Thyroid gland (tissue), 4 donors: Measurements from ENCODE around the gene RNF141. TPM values are rescaled to one million over a fixed set of nuclear protein-coding genes. Genes with fewer than 3 reads are reported as not detected.

Experiments
- DNase-seq, 2 donors: peaks; one replicate each; pipeline ENCODE4 v3.0.0-alpha.2; 2019
- H3K27ac ChIP-seq, 3 donors: fragments of 200-600 bp; sonication (generic); 1 replicate in 2 of 3; 2 replicates in 1 of 3; pipeline ENCODE4 v1.5.1; 2016 to 2019; ENCODE audit warnings: mild to moderate bottlenecking in 1 of 3, moderate library complexity in 1 of 3
- H3K27me3 ChIP-seq: fragments of 200-600 bp; sonication (generic); one replicate; pipeline ENCODE4 v1.5.1; 2019
- H3K36me3 ChIP-seq, 2 donors: fragments of 200-600 bp; sonication (generic); one replicate each; pipeline ENCODE4 v1.5.1; 2016 to 2019
- H3K4me1 ChIP-seq, 2 donors: fragments of 200-600 bp; sonication (generic); one replicate each; pipeline ENCODE4 v1.5.1; 2017 to 2019
- H3K4me3 ChIP-seq, 3 donors: fragments of 200-600 bp; sonication (generic); replicated peaks in 1 of 3; 1 replicate in 2 of 3; 2 replicates in 1 of 3; pipeline ENCODE4 v1.5.1; 2016; ENCODE audit warnings: mild to moderate bottlenecking in 1 of 3
- H3K9me3 ChIP-seq: fragments of 200-600 bp; sonication (generic); one replicate; pipeline ENCODE4 v1.5.1; 2017
- POLR2A ChIP-seq, 2 donors: fragments of 450-650 bp; IDR thresholded peaks; one replicate each; pipeline ENCODE4 v1.6.1; 2017; ENCODE audit warnings: antibody characterized with exemption in 2 of 2, mild to moderate bottlenecking in 2 of 2, moderate library complexity in 1 of 2
- WGBS, 2 donors: methylation state at CpG; one replicate each; pipeline ENCODE4 v1.1.5; 2017; 5-methylcytosine and 5-hydroxymethylcytosine counted together
- intact Hi-C: fragments of 100-400 bp; cut with DNase I; formaldehyde crosslinking; loops from one replicate; pipeline ENCODE4 v1.15.1; 2023
- total RNA-seq, 4 donors: library from RNA; depleted of rRNA; stranded (reverse); fragments of >200 nt; gene quantifications; one replicate each; pipeline ENCODE4 v1.2.3, GENCODE V29; 2016
- TF ChIP-seq, protein P1 (sequence below), 6 experiments: fragments of 200-600 bp in 3 of 6; fragments of 450-650 bp in 3 of 6; sonication (generic) in 3 of 6; IDR thresholded peaks; one replicate each; pipeline ENCODE4 v1.5.1; 2016 to 2019; ENCODE audit warnings: antibody characterized with exemption in 6 of 6, mild to moderate bottlenecking in 2 of 6, inconsistent platforms in 1 of 6, moderate library complexity in 1 of 6

Gene RNF141
- total RNA-seq, 4 donors from 2014 or later: 32.4 to 45.3 (median 40.7) TPM

- Histone ChIP-seq H3K4me1 (no peaks in the 10 kb centered on the region), H3K36me3 (no peaks in the 10 kb centered on the region), H3K4me3 (no peak overlapping the region), H3K9me3 (no peaks in the 10 kb centered on the region), H3K27ac (no peak overlapping the region), H3K27me3 (no peaks in the 10 kb centered on the region)
- no peak for TF ChIP-seq POLR2A (IDR thresholded peaks at IDR 0.05)
- TF ChIP-seq, protein P1, sequence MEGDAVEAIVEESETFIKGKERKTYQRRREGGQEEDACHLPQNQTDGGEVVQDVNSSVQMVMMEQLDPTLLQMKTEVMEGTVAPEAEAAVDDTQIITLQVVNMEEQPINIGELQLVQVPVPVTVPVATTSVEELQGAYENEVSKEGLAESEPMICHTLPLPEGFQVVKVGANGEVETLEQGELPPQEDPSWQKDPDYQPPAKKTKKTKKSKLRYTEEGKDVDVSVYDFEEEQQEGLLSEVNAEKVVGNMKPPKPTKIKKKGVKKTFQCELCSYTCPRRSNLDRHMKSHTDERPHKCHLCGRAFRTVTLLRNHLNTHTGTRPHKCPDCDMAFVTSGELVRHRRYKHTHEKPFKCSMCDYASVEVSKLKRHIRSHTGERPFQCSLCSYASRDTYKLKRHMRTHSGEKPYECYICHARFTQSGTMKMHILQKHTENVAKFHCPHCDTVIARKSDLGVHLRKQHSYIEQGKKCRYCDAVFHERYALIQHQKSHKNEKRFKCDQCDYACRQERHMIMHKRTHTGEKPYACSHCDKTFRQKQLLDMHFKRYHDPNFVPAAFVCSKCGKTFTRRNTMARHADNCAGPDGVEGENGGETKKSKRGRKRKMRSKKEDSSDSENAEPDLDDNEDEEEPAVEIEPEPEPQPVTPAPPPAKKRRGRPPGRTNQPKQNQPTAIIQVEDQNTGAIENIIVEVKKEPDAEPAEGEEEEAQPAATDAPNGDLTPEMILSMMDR (IDR thresholded peaks at IDR 0.05): no peak
- no peak for DNase-seq
- intact Hi-C loops: loop anchor here (10.0 kb wide), 1 partner anchor 234 kb away; no protein-coding TSS in a partner anchor
- 94 to 95% methylated on average over 14 to 20 of the region's 20 CpGs for WGBS, 2 donors
Measured at GRCh38 chr11:10500757-10501684, 40.0 kb downstream of the RNF141 start.

DNA sequence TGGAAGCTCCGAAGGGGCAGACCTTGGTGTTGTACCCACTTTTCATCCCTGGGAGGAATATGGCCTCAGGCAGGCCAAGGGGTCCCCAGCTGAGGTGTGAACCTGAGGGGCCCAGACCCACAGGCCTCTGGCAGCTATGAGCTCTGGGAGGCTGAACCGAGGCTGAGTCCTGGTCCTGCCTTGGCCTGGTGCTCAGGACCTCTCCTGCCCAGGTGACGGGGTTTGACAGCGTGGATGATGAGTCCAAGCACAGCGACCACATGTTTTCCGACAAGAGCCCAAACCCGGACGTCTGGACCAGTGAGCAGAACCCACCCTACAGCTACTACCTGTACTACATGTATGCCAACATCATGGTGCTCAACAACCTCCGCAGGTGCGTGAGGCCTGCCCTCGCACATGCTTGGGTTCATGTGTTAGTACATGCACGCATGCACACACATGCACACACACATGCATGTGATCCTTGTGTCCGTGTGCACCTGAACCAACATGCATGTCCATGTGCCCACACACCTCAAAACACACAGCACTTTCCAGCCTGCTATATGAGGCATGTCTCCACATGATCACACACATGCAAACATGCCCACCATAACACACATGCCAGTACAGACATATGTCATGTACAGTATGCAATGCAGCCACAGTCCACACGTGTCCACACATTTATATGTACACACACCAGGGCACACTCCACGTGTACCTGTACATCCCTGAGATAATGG is 40.9 kb downstream of the RNF141 start:
- DNase-seq: no peak
- no peaks in the 10 kb centered on the region for H3K36me3 ChIP-seq
- WGBS, 2 donors: 89 to 96% methylated on average over 14 to 15 of the region's 15 CpGs
- no peaks in the 10 kb centered on the region for H3K9me3 ChIP-seq
- TF ChIP-seq, protein P1 (IDR thresholded peaks at IDR 0.05): no peak
- TF ChIP-seq POLR2A (IDR thresholded peaks at IDR 0.05): no peak
- no peaks in the 10 kb centered on the region for H3K4me1 ChIP-seq
- intact Hi-C loops: loop anchor here (10.0 kb wide), 1 partner anchor 235 kb away; no protein-coding TSS in a partner anchor
- no peaks in the 10 kb centered on the region for H3K27me3 ChIP-seq
- H3K4me3 ChIP-seq: no peak overlapping the region
- H3K27ac ChIP-seq: no peak overlapping the region

GRCh38 chr11:10499452-10499851 is 41.5 kb downstream of the RNF141 start:
- TF ChIP-seq POLR2A (IDR thresholded peaks at IDR 0.05): no peak
- TF ChIP-seq, protein P1 (IDR thresholded peaks at IDR 0.05): no peak
- Histone ChIP-seq H3K36me3 (no peaks in the 10 kb centered on the region), H3K4me1 (no peaks in the 10 kb centered on the region), H3K27ac (no peak overlapping the region), H3K4me3 (no peak overlapping the region), H3K27me3 (no peaks in the 10 kb centered on the region), H3K9me3 (no peaks in the 10 kb centered on the region)
- intact Hi-C loops: no loop called here
- DNase-seq: no peak
- WGBS, 2 donors: 85 to 99% methylated on average over 5 of the region's 5 CpGs

DNA sequence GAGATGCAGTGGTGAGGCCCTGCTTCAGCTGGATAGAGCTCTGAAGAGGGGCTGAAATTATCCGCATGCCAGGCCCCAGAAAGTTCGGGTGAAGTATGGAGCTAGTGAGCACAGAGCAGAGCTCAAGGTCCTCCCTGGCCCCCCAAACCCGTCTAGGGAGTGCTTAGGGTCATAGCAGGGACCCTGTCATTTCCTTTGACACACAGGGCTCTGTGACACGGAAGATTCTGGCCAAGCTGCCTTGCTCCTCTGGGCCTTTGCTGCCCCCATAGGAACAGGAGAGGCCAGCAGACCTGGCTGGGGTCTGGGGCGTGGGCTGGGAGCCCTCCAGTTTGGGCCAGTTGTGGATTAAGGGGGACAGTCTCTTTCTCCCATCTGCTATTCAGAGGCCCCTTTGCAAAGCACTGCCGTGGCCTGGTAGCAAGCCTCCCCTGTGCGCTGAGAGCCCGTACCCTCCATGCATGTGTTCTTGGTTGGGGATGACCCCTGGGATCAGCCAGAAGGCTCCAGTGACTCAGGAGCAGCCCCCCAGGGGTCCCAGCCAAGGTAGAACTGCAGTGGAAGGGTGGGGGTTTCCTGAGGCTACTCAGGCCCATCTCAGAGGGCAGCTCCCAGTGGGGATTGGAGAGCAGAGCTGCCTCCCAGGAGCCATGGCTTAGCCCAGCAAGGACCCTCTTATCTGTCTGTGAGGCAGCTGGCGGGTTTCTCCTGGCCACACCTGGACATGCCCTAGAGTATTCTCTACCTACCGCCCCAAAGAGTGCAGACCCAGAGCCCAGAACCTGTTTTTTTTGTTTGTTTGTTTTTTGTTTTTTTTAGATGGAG is 42.3 kb downstream of the RNF141 start:
- no peaks in the 10 kb centered on the region for H3K4me1 ChIP-seq
- H3K9me3 ChIP-seq: no peaks in the 10 kb centered on the region
- H3K36me3 ChIP-seq: no peaks in the 10 kb centered on the region
- no peak overlapping the region for H3K4me3 ChIP-seq
- no peak for TF ChIP-seq POLR2A (IDR thresholded peaks at IDR 0.05)
- no peaks in the 10 kb centered on the region for H3K27me3 ChIP-seq
- intact Hi-C loops: no loop called here
- H3K27ac ChIP-seq: no peak overlapping the region
- 90% methylated on average over 10 of the region's 10 CpGs for WGBS, 2 donors
- DNase-seq: no peak

GRCh38 chr11:10498022-10498400 is 43.0 kb downstream of the RNF141 start:
- DNase-seq: no peak
- Histone ChIP-seq H3K27me3 (no peaks in the 10 kb centered on the region), H3K36me3 (peaks cover 0 to 3% of the 10 kb centered on the region in 2 donors), H3K27ac (no peak overlapping the region), H3K9me3 (no peaks in the 10 kb centered on the region), H3K4me3 (no peak overlapping the region), H3K4me1 (no peaks in the 10 kb centered on the region)
- WGBS, 2 donors: 93 to 96% methylated on average over 7 of the region's 7 CpGs
- TF ChIP-seq POLR2A (IDR thresholded peaks at IDR 0.05): no peak
- TF ChIP-seq, protein P1 (IDR thresholded peaks at IDR 0.05): no peak
- intact Hi-C loops: no loop called here
